ENCODE results near the gene BAG5.

BAG5 gene

GRCh38 chr14:103529383-103530365 is 32.8 kb downstream of the BAG5 start:
- no peak for DNase-seq (ENCODE audit: extremely low spot score)
- CTCF ChIA-PET: interaction anchor here (1.0 to 1.2 kb wide), 3 partner anchors 11 to 24 kb away, joined by 3 to 7 read pairs (median 3); no protein-coding TSS in a partner anchor
- POLR2A ChIA-PET: interaction anchor here (1.8 to 7.7 kb wide), 5 partner anchors 9 to 28 kb away, joined by 5 to 83 read pairs (median 10); partner anchors contain the start of gene CKB
- no peak for TF ChIP-seq FOXA1 (IDR thresholded peaks at IDR 0.05)

DNA sequence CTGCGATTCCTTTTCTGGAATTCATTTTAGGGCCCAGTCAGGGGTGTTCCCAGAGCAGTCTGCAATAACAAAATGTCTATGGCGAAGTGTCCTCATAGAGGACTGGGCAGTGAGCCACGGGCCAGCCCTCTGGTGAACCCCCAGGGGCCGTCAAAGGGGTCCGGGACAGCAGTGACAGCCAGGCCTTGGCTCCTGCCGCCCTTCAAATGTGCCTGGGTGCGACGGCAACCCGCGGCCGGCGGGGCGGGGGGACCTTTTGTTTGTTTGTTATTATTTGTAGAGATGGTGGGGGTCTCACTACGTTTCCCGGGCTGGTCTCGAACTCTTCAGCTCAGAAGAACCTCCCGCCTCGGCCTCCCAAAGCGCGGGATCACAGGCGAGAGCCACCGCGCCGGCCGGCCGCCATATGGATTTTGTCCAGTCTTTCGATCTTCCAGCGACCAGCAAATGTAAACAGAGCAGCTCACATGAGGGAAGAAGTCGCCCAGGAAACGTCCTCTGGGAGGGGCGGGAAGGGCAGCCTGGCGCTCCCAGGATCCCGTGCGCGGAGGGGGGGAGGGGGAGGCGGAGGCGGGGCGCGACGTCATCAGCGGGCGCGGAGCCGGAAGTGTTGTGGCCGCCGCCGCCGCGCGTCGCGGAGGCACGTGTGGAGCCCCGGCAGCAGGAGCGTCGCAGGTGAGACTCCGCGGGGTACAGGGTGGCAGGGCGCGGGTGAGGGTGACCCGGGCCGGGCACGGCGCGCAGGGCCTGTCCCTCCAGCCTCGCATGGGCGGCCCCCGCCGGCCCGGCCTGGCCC is 33.7 kb downstream of the BAG5 start, which contains the start of gene TRMT61A:
TRMT61A (plus strand) TSS at position 610 of the 796 bp plus-strand sequence. CDS start 783 bp downstream, outside the sequence.
- ChIA-PET CTCF (interaction anchor here (1.0 to 1.2 kb wide), 3 partner anchors 10 to 24 kb away, joined by 3 to 7 read pairs (median 3); no protein-coding TSS in a partner anchor), POLR2A (interaction anchor here (1.8 to 7.7 kb wide), 5 partner anchors 8 to 29 kb away, joined by 5 to 83 read pairs (median 10); partner anchors contain the start of gene CKB)
- TF ChIP-seq L3MBTL2 (conservative IDR thresholded peaks at IDR 0.05) (peak; percentile 86), FOXM1 (IDR thresholded peaks at IDR 0.05; ENCODE audit: borderline replicate concordance) (no peak)
- DNase-seq (ENCODE audit: extremely low spot score): peak; percentile 94

DNA sequence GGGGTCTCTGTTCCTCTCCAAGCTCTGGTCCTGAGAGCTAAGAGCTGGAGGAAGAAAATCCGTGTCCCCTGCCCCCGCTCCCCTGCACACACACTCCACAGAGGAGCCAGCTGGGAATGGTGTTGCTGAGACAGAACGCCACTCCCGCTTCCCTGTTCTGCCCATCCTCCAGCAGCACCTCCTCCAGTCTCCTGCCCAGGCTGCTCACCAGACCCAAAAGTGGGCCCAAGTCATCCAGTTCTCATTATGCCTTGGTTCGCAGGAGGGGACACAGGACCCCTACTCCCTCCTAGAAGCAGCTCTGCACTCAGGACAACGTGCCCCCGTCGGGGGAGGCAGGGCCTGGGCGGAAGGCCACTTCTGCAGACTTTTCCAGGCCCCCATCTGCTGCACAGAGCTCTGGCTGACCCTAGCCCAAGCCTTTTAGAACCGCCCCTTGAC is 34.3 kb downstream of the BAG5 start:
- TF ChIP-seq FOXM1 (IDR thresholded peaks at IDR 0.05; ENCODE audit: borderline replicate concordance) (no peak), NFRKB (IDR thresholded peaks at IDR 0.05) (no peak), CTBP1 (IDR thresholded peaks at IDR 0.05; ENCODE audit: borderline replicate concordance) (no peak), BHLHE40 (IDR thresholded peaks at IDR 0.05; ENCODE audit: borderline replicate concordance) (no peak), SP1 (IDR thresholded peaks at IDR 0.05) (no peak), ELF4 (IDR thresholded peaks at IDR 0.05) (no peak), HDGF (IDR thresholded peaks at IDR 0.05; ENCODE audit: borderline replicate concordance) (no peak), LEF1 (IDR thresholded peaks at IDR 0.05; ENCODE audit: borderline replicate concordance) (no peak), FOXK2 (IDR thresholded peaks at IDR 0.05) (no peak), TARDBP (IDR thresholded peaks at IDR 0.05) (no peak), ZNF384 (IDR thresholded peaks at IDR 0.05) (no peak), L3MBTL2 (conservative IDR thresholded peaks at IDR 0.05) (no peak), ARNT (IDR thresholded peaks at IDR 0.05) (no peak), SUZ12 (IDR thresholded peaks at IDR 0.05) (no peak), FOXA1 (IDR thresholded peaks at IDR 0.05) (no peak)
- TF ChIP-seq, protein P1, sequence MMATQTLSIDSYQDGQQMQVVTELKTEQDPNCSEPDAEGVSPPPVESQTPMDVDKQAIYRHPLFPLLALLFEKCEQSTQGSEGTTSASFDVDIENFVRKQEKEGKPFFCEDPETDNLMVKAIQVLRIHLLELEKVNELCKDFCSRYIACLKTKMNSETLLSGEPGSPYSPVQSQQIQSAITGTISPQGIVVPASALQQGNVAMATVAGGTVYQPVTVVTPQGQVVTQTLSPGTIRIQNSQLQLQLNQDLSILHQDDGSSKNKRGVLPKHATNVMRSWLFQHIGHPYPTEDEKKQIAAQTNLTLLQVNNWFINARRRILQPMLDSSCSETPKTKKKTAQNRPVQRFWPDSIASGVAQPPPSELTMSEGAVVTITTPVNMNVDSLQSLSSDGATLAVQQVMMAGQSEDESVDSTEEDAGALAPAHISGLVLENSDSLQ (IDR thresholded peaks at IDR 0.05): no peak
- no peak for DNase-seq (ENCODE audit: extremely low spot score)
- ChIA-PET POLR2A (interaction anchor here (1.1 to 7.7 kb wide), 6 partner anchors 7 to 30 kb away, joined by 3 to 83 read pairs (median 9); partner anchors contain the start of gene CKB), CTCF (interaction anchor here (1.1 to 1.2 kb wide), 2 partner anchors 9 to 23 kb away, joined by 3 to 7 read pairs; no protein-coding TSS in a partner anchor)

DNA sequence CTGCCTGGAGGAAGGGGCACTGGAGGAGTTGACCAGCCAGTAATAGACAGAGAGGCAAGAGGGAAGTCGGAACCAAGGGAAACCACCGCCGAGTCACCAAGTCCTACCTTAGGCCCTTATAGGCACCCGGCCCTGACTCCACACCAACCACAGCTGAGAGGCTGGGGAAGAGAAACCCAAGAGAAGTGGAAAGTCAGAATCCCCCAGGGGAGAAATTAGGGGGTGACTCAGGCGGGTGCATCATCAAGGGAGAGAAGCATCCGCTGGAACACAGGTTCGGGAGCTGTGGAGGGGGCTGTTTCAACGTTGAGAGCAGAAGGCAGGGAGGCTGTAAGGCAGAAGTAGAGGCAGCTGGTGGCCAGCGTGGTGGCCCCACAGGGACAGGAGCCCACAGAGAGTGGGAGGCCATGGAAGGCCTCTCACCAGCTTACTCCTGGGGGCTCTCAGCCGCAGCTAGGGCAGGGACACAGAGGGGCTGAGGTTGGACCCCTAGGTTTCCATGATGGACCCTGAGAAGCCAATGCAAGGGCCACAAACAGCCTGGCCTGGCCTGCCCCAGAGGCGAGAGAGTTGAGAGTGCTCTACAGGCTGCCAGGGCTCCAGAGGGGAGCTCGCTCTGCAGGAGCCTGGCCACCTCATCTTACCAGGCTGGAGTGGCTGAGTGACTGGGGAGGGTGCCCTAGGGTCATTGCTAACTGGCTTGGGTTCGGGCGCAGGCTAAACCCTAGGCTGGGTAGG is 34.9 kb downstream of the BAG5 start:
- CTCF ChIA-PET: no interaction called here
- TF ChIP-seq BHLHE40 (IDR thresholded peaks at IDR 0.05; ENCODE audit: borderline replicate concordance): no peak
- no peak for TF ChIP-seq CTBP1 (IDR thresholded peaks at IDR 0.05; ENCODE audit: borderline replicate concordance)
- TF ChIP-seq SUZ12 (IDR thresholded peaks at IDR 0.05): no peak
- TF ChIP-seq NFRKB (IDR thresholded peaks at IDR 0.05): no peak
- TF ChIP-seq SP1 (IDR thresholded peaks at IDR 0.05): no peak
- no peak for TF ChIP-seq FOXK2 (IDR thresholded peaks at IDR 0.05)
- TF ChIP-seq FOXA1 (IDR thresholded peaks at IDR 0.05): no peak
- TF ChIP-seq, protein P1 (IDR thresholded peaks at IDR 0.05): no peak
- no peak for TF ChIP-seq ARNT (IDR thresholded peaks at IDR 0.05)
- TF ChIP-seq FOXM1 (IDR thresholded peaks at IDR 0.05; ENCODE audit: borderline replicate concordance): no peak
- no peak for TF ChIP-seq TARDBP (IDR thresholded peaks at IDR 0.05)
- DNase-seq (ENCODE audit: extremely low spot score): no peak
- POLR2A ChIA-PET: interaction anchor here (1.1 to 7.7 kb wide), 6 partner anchors 7 to 30 kb away, joined by 3 to 83 read pairs (median 9); partner anchors contain the start of gene CKB

DNA sequence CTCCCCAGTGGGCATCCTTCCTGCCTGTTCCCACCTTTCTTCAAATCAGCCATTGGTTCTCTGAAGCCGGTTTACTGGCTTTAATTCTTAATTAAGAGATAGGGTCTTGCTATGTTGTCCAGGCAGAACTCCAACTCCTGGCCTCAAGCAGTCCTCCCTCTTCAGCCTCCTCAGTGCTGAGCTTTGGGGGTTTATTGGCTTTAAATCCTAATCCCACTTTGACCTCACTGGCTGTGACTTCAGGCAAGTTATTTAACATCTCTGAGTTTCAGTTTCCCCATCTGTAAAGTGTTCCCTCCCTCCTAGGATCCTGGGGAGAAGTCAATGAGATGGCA is 35.6 kb downstream of the BAG5 start:
- no peak for DNase-seq (ENCODE audit: extremely low spot score)
- ChIA-PET CTCF (no interaction called here), POLR2A (no interaction called here)
- TF ChIP-seq FOXM1 (IDR thresholded peaks at IDR 0.05; ENCODE audit: borderline replicate concordance): no peak
- TF ChIP-seq, protein P1 (IDR thresholded peaks at IDR 0.05): no peak
- TF ChIP-seq ZNF384 (IDR thresholded peaks at IDR 0.05): no peak
- TF ChIP-seq NFRKB (IDR thresholded peaks at IDR 0.05): no peak
- no peak for TF ChIP-seq BHLHE40 (IDR thresholded peaks at IDR 0.05; ENCODE audit: borderline replicate concordance)
- TF ChIP-seq SP1 (IDR thresholded peaks at IDR 0.05): no peak
- TF ChIP-seq SUZ12 (IDR thresholded peaks at IDR 0.05): no peak
- TF ChIP-seq FOXA1 (IDR thresholded peaks at IDR 0.05): no peak
- TF ChIP-seq FOXK2 (IDR thresholded peaks at IDR 0.05): no peak
- TF ChIP-seq TARDBP (IDR thresholded peaks at IDR 0.05): no peak
- no peak for TF ChIP-seq L3MBTL2 (conservative IDR thresholded peaks at IDR 0.05)
- no peak for TF ChIP-seq ARNT (IDR thresholded peaks at IDR 0.05)
- no peak for TF ChIP-seq CTBP1 (IDR thresholded peaks at IDR 0.05; ENCODE audit: borderline replicate concordance)
